ENCODE results near the gene CHDH.

GRCh38 chr3:53788038-53788437, 58.2 kb downstream of the CHDH start:
- TF ChIP-seq EZH2 (IDR thresholded peaks at IDR 0.05; ENCODE audit: low read depth, unreplicated experiment) (no peak), EZH2phosphoT487 (IDR thresholded peaks at IDR 0.05; ENCODE audit: unreplicated experiment) (no peak), JUNB (IDR thresholded peaks at IDR 0.05; ENCODE audit: unreplicated experiment) (no peak), POLR2AphosphoS5 (IDR thresholded peaks at IDR 0.05; ENCODE audit: low read depth) (no peak), ETS1 (IDR thresholded peaks at IDR 0.05) (no peak), ZNF114 (CRISPR knock-in tag; IDR thresholded peaks at IDR 0.05) (no peak), NANOG (IDR thresholded peaks at IDR 0.05; ENCODE audit: borderline replicate concordance) (no peak), CREB1 (CRISPR knock-in tag; IDR thresholded peaks at IDR 0.05; ENCODE audit: low read depth) (no peak)
- TF ChIP-seq, protein P1, sequence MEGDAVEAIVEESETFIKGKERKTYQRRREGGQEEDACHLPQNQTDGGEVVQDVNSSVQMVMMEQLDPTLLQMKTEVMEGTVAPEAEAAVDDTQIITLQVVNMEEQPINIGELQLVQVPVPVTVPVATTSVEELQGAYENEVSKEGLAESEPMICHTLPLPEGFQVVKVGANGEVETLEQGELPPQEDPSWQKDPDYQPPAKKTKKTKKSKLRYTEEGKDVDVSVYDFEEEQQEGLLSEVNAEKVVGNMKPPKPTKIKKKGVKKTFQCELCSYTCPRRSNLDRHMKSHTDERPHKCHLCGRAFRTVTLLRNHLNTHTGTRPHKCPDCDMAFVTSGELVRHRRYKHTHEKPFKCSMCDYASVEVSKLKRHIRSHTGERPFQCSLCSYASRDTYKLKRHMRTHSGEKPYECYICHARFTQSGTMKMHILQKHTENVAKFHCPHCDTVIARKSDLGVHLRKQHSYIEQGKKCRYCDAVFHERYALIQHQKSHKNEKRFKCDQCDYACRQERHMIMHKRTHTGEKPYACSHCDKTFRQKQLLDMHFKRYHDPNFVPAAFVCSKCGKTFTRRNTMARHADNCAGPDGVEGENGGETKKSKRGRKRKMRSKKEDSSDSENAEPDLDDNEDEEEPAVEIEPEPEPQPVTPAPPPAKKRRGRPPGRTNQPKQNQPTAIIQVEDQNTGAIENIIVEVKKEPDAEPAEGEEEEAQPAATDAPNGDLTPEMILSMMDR (conservative IDR thresholded peaks at IDR 0.05; ENCODE audit: low read depth in 2 of 2), result no peak
- TF ChIP-seq, protein P2, sequence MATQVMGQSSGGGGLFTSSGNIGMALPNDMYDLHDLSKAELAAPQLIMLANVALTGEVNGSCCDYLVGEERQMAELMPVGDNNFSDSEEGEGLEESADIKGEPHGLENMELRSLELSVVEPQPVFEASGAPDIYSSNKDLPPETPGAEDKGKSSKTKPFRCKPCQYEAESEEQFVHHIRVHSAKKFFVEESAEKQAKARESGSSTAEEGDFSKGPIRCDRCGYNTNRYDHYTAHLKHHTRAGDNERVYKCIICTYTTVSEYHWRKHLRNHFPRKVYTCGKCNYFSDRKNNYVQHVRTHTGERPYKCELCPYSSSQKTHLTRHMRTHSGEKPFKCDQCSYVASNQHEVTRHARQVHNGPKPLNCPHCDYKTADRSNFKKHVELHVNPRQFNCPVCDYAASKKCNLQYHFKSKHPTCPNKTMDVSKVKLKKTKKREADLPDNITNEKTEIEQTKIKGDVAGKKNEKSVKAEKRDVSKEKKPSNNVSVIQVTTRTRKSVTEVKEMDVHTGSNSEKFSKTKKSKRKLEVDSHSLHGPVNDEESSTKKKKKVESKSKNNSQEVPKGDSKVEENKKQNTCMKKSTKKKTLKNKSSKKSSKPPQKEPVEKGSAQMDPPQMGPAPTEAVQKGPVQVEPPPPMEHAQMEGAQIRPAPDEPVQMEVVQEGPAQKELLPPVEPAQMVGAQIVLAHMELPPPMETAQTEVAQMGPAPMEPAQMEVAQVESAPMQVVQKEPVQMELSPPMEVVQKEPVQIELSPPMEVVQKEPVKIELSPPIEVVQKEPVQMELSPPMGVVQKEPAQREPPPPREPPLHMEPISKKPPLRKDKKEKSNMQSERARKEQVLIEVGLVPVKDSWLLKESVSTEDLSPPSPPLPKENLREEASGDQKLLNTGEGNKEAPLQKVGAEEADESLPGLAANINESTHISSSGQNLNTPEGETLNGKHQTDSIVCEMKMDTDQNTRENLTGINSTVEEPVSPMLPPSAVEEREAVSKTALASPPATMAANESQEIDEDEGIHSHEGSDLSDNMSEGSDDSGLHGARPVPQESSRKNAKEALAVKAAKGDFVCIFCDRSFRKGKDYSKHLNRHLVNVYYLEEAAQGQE (IDR thresholded peaks at IDR 0.05; ENCODE audit: unreplicated experiment), result no peak
